Activated T-helper 17 cell treated with anti-CD3 and anti-CD28 coated beads, Interleukin-2, amount 50 U/mL, for 72 hours (primary cell): Measurements from ENCODE around the gene ARMC10. TPM values are rescaled to one million over a fixed set of nuclear protein-coding genes. Genes with fewer than 3 reads are reported as not detected.
A peak's percentile ranks its signal among the peaks of the same experiment; 100 is the strongest.
"Not testable (repeated sequence)": the region's sequence is repeated elsewhere in the genome, so short reads cannot be mapped to it uniquely, and the experiment has no call there.

Source experiments
- ATAC-seq: fragments of 150-1000 bp; cut with Tn5 transposase; replicated peaks from 2 replicates; pipeline ENCODE4 v1.10.0; 2021; ENCODE audit warnings: mild to moderate bottlenecking, moderate library complexity
- H3K27ac Mint-ChIP-seq: one replicate; pipeline ENCODE4 v1.8.0; 2022; ENCODE audit warnings: mixed read lengths
- H3K27me3 Mint-ChIP-seq: one replicate; pipeline ENCODE4 v1.8.0; 2022; ENCODE audit warnings: mixed read lengths
- H3K36me3 Mint-ChIP-seq: one replicate; pipeline ENCODE4 v1.8.0; 2022; ENCODE audit warnings: low read depth, mild to moderate bottlenecking, mixed read lengths
- H3K4me1 Mint-ChIP-seq: one replicate; pipeline ENCODE4 v1.8.0; 2022; ENCODE audit warnings: mixed read lengths
- H3K4me3 Mint-ChIP-seq: one replicate; pipeline ENCODE4 v1.8.0; 2022; ENCODE audit warnings: mild to moderate bottlenecking, mixed read lengths
- H3K9me3 Mint-ChIP-seq: one replicate; pipeline ENCODE4 v1.8.0; 2022; ENCODE audit warnings: mixed read lengths
- total RNA-seq, 2 donors: library from RNA; stranded (reverse); gene quantifications; one replicate each; pipeline ENCODE4 v1.2.3, GENCODE V29; 2022

Gene ARMC10
- 10 to 100 TPM; 32.2 to 41.1 TPM for total RNA-seq

DNA sequence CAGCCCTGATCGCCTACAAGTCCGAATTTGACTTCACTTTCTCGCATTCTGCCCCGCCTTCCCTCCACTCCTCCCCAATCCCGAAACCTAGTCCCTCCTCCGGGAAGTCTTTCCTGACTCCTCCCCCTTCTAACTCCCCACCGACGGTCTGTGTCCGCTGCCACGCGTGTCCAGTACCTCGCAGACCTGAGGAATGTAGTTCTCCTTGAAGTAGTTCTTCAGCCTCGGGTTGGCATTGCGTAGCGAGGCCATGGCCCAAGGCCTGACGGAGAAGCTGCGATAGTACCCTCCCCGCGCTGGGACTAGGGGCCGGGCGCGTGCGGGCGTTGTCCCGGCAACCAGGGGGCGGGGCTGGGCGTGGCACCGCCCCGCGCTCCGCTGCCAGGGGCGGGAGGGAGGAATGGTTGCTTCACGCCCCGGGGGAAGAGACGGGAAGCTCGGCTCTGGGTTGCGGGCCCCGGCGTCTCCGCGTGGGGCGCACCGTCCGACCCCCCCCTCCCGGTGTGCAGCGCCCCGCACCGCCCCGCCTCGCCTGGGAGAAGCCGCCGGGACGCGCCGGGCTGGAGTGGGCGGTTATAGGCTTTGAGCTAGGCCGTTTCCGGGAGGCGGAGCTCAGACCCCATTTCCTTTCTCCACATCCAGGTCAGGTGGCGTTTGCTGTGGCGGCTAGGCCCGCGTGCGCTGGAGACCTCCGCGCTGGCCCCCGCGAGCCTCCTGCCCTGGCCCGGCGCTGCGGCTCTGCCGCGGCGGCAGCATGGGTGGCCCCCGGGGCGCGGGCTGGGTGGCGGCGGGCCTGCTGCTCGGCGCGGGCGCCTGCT is at the start of gene ARMC10, which contains the start of gene FBXL13:
TSS of gene ARMC10 (plus strand) at position 622 of the 818 bp plus-strand sequence. CDS start at position 755, 133 bp downstream.
TSS of gene FBXL13 (minus strand) at position 278 of the 818 bp plus-strand sequence.
- Mint-ChIP-seq H3K9me3 (no peaks in the 10 kb centered on the region), H3K27ac (peak within 1 kb of the TSS; percentile 97), H3K27me3 (no peaks in the 10 kb centered on the region), H3K4me3 (peak within 1 kb of the TSS; percentile 83), H3K36me3 (peaks cover 25% of the 10 kb centered on the region), H3K4me1 (peaks cover 17% of the 10 kb centered on the region)
- peak; percentile 88 for ATAC-seq

DNA sequence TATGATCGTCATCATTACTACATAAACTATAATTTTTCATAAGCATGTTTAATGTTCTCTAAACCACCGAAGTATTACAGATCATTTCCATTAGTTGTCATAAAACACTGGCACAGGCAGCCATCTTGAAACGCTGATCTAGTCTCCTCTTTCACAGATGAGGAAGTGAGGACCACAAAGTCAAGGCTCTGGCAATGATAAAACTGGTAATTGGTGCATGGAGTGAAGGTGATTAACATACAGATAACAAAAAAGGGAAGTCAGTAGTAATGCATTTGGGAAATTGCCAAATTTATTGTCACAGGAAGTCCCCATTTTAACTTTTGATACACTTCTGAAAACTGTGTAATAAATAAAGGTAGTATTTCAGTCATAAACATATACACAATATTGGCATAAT is 49.6 kb upstream of the ARMC10 start:
- no peak for ATAC-seq
- Mint-ChIP-seq H3K9me3 (peaks cover 8% of the 10 kb centered on the region), H3K4me3 (no peak overlapping the region), H3K27ac (no peak overlapping the region), H3K27me3 (no peaks in the 10 kb centered on the region), H3K4me1 (no peaks in the 10 kb centered on the region), H3K36me3 (no peaks in the 10 kb centered on the region)

DNA sequence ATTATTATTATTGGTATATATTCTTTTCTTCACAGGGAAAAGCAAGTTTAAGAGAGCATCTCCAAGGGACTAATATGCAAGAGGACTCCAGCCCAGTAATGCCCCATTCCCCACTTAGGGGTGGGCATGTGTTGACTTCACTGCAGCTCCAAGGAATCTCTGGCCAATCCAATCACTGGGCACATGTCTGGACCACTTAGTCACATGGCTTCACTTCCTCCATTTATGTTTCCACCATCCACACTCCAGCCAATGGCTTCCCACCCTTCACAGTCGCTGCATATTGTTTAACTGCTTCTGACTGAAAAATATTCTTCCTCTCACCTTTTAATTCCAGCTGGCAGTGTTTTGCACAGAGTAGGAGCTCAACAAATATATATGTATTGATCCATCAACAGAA is 43.9 kb upstream of the ARMC10 start:
- no peak for ATAC-seq
- no peak overlapping the region for H3K4me3 Mint-ChIP-seq

DNA sequence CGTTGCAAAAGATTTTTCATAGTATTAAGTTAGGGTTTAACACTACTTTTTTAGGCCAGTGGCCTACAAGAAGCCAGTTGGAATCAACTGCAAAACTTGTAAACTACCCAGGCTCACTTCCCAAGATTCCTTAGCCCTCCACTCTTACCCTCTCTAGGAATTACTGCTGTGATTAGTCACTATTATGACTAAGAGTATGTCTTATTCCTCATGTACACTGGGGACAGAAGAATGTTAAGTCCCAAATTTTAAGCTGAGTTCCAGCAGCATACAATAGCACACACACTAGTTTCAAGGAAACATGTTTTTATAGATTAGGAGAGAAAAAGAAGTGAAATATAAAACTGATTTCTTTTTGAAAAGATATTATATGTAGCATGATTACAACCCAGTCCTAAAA is 43.2 kb upstream of the ARMC10 start:
- no peak for ATAC-seq
- Mint-ChIP-seq H3K4me1 (no peaks in the 10 kb centered on the region), H3K27me3 (no peaks in the 10 kb centered on the region), H3K27ac (no peak overlapping the region), H3K9me3 (no peaks in the 10 kb centered on the region), H3K36me3 (no peaks in the 10 kb centered on the region), H3K4me3 (no peak overlapping the region)

More for the DNA sequence above, 43.9 kb upstream of the ARMC10 start:
- H3K27ac Mint-ChIP-seq: no peak overlapping the region
- H3K27me3 Mint-ChIP-seq: no peaks in the 10 kb centered on the region
- no peaks in the 10 kb centered on the region for H3K9me3 Mint-ChIP-seq
- no peaks in the 10 kb centered on the region for H3K4me1 Mint-ChIP-seq
- no peaks in the 10 kb centered on the region for H3K36me3 Mint-ChIP-seq

DNA sequence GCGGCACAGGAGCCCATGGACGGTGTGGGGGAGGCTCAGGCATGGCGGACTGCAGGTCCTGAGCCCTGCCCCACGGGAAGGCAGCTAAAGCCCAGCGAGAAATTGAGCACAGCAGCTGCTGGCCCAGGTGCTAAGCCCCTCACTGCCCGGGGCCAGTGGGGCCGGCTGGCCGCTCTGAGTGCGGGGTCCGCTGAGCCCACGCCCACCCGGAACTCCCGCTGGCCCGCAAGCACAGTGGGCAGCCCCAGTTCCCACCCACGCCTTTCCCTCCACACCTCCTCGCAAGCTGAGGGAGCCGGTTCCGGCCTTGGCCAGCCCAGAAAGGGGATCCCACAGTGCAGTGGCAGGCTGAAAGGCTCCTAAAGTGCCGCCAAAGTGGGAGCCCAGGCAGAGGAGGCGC is 40.6 kb upstream of the ARMC10 start:
- H3K36me3 Mint-ChIP-seq, H3K27me3 Mint-ChIP-seq, H3K27ac Mint-ChIP-seq, H3K9me3 Mint-ChIP-seq, ATAC-seq, H3K4me3 Mint-ChIP-seq, H3K4me1 Mint-ChIP-seq: not testable (repeated sequence)

DNA sequence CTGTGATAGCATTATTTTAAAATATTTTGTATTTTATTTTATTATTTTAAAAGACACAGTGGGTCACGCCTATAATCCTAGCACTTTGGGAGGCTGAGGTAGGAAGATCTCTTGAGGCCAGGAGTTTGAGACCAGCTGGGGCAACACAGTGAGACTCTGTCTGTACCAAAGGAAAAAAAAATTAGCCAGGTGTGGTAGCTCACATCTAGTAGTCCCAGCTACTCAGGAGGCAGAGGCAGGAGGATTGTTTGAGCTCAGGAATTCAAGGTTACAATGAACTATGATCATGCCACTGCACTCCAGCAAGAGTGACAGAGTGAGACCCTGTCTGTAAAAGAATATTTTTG is 37.5 kb upstream of the ARMC10 start:
- H3K36me3 Mint-ChIP-seq: no peaks in the 10 kb centered on the region
- no peaks in the 10 kb centered on the region for H3K4me1 Mint-ChIP-seq
- H3K27me3 Mint-ChIP-seq: no peaks in the 10 kb centered on the region
- H3K27ac Mint-ChIP-seq: no peak overlapping the region
- H3K4me3 Mint-ChIP-seq: no peak overlapping the region
- no peak for ATAC-seq
- H3K9me3 Mint-ChIP-seq: peaks cover 5% of the 10 kb centered on the region

DNA sequence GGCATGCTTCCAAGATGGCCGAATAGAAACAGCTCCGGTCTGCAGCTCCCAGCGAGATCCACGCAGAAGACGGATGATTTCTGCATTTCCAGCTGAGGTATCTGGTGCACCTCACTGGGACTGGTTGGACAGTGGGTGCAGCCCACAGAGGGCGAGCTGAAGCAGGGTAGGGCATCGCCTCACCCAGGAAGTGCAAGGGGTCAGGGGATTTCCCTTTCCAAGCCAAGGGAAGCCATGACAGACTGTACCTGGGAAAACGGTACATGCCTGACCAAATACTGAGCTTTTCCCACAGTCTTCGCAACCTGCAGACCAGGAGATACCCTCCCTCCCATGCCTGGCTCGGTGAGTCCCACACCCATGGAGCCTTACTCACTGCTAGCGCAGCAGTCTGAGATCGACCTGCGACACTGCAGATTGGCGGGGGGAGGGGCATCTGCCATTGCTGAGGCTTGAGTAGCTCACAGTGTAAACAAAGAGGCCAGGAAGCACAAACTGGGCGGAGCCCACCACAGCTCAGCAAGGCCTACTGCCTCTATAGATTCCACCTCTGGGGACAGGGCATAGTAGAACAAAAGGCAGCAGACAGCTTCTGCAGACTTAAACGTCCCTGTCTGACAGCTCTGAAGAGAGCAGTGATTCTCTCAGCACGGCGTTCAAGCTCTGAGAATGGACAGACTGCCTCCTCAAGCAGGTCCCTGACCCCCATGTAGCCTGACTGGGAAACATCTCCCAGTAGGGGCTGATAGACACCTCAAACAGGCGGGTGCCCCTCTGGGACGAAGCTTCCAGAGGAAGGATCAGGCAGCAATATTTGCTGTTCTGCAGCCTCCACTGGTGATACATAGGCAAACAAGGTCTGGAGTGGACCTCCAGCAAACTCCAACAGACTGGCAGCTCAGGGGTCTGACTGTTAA is 36.9 kb upstream of the ARMC10 start:
- peaks cover 12% of the 10 kb centered on the region for H3K9me3 Mint-ChIP-seq
- H3K27me3 Mint-ChIP-seq, ATAC-seq, H3K36me3 Mint-ChIP-seq, H3K4me3 Mint-ChIP-seq, H3K27ac Mint-ChIP-seq, H3K4me1 Mint-ChIP-seq: not testable (repeated sequence)

DNA sequence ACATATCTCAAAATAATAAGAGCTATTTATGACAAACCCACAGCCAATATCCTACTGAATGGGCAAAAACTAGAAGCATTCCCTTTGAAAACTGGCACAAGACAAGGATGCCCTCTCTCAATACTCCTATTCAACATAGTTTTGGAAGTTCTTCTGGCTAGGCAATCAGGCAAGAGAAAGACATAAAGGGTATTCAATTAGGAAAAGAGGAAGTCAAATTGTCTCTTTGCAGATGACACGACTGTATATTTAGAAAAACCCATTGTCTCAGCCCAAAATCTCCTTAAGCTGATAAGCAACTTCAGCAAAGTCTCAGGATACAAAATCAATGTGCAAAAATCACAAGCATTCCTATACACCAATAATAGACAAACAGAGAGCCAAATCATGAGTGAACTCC is 33.1 kb upstream of the ARMC10 start:
- not testable (repeated sequence) for H3K27me3 Mint-ChIP-seq, H3K4me3 Mint-ChIP-seq, H3K36me3 Mint-ChIP-seq, H3K27ac Mint-ChIP-seq, ATAC-seq, H3K4me1 Mint-ChIP-seq
- peaks cover 14% of the 10 kb centered on the region for H3K9me3 Mint-ChIP-seq

DNA sequence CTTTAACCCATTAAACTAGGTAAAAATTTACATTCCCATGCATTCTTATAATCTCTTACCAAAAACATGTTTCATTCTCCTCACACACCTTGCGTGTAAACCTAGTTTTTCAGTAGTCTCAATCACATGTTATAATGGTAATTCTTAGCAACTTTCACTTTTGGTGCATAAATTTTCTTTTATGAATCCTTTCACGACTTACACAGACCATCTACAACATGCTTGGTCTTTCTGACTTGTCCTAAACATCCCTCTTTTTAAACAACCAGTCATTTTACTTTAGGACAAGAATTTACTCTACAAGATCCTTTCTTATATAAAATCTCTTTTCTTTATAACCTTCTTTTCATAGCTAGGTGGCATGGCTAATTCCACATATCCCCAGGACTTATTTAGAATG is 26.1 kb upstream of the ARMC10 start:
- Mint-ChIP-seq H3K27ac (no peak overlapping the region), H3K9me3 (peaks cover 3% of the 10 kb centered on the region), H3K27me3 (no peaks in the 10 kb centered on the region), H3K4me1 (no peaks in the 10 kb centered on the region), H3K36me3 (no peaks in the 10 kb centered on the region), H3K4me3 (no peak overlapping the region)
- no peak for ATAC-seq

DNA sequence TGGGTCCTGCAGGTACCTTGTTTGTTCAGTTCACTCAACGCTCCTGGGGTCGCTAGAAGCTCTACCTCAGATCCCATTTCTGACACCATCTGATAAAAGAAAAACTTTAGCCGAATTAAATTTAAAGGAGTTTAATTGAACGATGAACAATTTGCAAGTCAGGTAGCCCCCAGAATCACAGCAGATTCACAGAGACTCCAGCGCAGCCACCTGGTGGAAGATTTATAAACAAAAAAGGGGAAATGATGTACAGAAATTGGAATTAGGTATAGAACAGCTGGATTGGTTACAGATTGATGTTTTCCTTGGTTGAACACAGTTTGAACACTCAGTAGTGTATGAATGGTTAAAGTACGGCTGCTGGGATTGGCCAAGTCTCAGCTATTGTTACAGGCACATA is 23.4 kb upstream of the ARMC10 start:
- Mint-ChIP-seq H3K4me3 (no peak overlapping the region), H3K27me3 (no peaks in the 10 kb centered on the region), H3K4me1 (no peaks in the 10 kb centered on the region), H3K36me3 (no peaks in the 10 kb centered on the region), H3K27ac (no peak overlapping the region), H3K9me3 (peaks cover 3% of the 10 kb centered on the region)
- ATAC-seq: no peak

DNA sequence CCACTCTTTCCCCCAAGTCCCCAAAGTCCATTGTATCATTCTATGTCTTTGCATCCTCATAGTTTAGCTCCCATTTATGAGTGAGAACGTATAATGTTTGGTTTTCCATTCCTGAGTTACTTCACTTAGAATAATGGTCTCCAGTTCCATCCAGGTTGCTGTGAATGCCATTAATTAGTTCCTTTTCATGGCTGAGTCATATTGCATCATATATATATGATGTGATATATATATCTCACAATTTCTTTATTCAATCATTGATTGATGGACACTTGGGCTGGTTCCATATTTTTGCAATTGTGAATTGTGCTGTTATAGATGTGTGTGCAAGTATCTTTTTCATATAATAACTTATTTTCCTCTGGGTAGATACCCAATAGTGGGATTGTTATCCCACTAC is 18.9 kb upstream of the ARMC10 start:
- not testable (repeated sequence) for H3K27me3 Mint-ChIP-seq, H3K4me3 Mint-ChIP-seq, ATAC-seq, H3K9me3 Mint-ChIP-seq, H3K4me1 Mint-ChIP-seq, H3K36me3 Mint-ChIP-seq, H3K27ac Mint-ChIP-seq

DNA sequence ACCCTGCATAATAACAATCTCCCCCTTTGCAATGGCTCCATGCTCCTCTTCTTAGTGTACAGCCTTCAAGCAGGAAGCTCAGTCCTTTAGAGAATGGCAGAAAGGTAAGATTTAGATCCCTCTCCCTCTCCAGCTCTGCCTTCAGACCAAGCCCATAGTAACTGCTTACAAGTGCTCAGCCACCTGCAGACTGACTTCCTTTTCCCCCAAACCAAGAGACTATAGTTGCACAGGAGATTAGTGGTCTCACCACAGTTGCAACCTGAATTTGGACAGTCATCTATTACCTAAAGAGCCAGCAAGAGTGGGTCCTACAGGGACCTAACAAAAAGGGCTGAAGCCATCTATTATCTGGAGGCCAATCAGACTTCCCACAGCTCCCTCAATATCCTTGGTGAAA is 16.8 kb upstream of the ARMC10 start:
- no peaks in the 10 kb centered on the region for H3K4me1 Mint-ChIP-seq
- no peaks in the 10 kb centered on the region for H3K36me3 Mint-ChIP-seq
- no peak overlapping the region for H3K27ac Mint-ChIP-seq
- H3K9me3 Mint-ChIP-seq: no peaks in the 10 kb centered on the region
- H3K27me3 Mint-ChIP-seq: no peaks in the 10 kb centered on the region
- H3K4me3 Mint-ChIP-seq: no peak overlapping the region
- no peak for ATAC-seq

DNA sequence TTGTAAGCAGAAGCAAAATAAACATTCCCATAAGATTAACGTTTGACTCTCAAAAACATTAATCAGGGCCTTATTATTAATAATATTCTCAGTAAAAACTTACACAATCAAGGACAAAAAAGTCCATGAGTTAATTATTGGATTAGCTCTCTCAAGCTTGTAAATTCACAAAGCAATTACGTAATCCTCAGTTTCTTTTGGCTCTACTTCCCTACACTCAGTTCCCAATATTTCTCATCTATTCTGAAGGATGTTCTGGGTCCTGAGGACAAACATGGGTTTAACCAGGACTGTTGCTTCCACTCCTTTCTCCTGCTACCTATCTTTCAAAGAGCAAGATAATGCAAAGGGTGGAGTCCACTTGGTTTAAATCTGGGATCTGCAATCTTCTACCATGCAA is 15.5 kb upstream of the ARMC10 start:
- Mint-ChIP-seq H3K9me3 (no peaks in the 10 kb centered on the region), H3K27me3 (no peaks in the 10 kb centered on the region), H3K4me1 (no peaks in the 10 kb centered on the region), H3K27ac (no peak overlapping the region), H3K4me3 (no peak overlapping the region), H3K36me3 (no peaks in the 10 kb centered on the region)
- ATAC-seq: no peak

DNA sequence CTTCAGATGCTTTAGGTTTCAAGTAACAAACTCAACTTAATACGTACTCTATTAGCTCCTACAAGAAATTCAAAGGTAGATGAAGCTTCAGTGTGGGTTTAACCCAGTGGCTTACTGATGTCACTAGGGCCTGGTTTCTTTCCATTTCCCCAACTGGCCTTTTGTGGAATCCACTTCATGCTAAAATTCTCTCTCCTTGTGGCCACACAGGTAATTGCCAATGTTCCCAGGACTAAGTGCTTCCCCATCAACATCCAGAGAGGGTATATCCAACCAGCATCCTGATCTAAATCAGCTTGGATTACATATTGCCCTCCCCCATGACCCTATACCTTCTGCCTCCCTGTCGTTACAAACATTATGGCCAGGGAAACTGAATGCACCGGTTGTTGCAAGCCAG is 11.0 kb upstream of the ARMC10 start:
- Mint-ChIP-seq H3K4me1 (no peaks in the 10 kb centered on the region), H3K27ac (no peak overlapping the region), H3K9me3 (no peaks in the 10 kb centered on the region), H3K36me3 (no peaks in the 10 kb centered on the region), H3K27me3 (no peaks in the 10 kb centered on the region), H3K4me3 (no peak overlapping the region)
- ATAC-seq: no peak

DNA sequence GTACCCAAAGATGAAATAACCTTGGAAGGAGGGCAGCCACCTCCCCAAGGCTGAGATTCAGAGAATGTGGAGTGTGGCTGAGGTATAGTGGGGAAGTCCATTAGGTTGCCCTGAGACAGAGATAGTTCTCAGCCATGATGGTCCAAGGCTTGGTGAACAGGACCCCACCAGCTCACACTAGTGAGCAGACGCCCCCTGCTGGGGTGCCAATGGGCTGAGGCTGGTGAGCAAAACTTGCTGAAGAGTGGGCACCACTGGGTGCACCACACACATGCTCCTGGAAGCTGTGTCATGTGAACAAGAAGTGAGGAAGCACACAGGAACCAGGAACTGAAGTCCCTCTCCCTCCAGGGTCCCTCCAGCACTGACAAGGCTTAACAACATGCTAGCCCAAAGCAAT is 9.3 kb upstream of the ARMC10 start:
- no peak overlapping the region for H3K27ac Mint-ChIP-seq
- ATAC-seq: peak; percentile 60
- H3K27me3 Mint-ChIP-seq: no peaks in the 10 kb centered on the region
- H3K4me3 Mint-ChIP-seq: no peak overlapping the region
- H3K4me1 Mint-ChIP-seq: no peaks in the 10 kb centered on the region
- H3K9me3 Mint-ChIP-seq: no peaks in the 10 kb centered on the region
- H3K36me3 Mint-ChIP-seq: no peaks in the 10 kb centered on the region
